Measurements from ENCODE around the gene RAP2A. TPM values are rescaled to one million over a fixed set of nuclear protein-coding genes. Genes with fewer than 3 reads are reported as not detected.

RAP2A gene
- total and polyA plus RNA-seq, 2 donors (not counting 1 experiment from before 2014, with no cell fraction given): 31.4 to 35.0 TPM

DNA sequence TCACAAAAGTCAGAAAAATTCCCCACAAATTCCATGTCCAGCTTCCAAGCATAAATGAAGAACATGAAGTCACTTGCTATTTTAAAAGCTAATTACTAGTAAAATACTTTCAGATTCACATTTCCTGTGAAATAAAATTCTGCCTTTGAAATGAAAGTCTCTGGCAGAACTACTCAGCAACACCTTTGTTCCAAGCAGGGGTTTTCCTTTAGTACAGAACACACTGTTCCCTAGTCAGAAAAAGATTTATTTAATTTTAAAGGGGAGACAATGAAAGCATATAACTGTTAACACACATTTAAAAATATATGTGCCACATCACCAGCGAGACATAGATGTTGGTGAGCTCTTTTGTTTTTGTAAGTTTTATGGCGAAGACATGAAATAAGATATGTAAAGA lies 26.4 kb upstream of the RAP2A start:
- no peaks in the 10 kb centered on the region for H4K20me1 ChIP-seq (ENCODE audit: control insufficient read depth, extremely low read depth, insufficient read depth, low read length)
- TF ChIP-seq EZH2 (IDR thresholded peaks at IDR 0.05; ENCODE audit: low read length, missing control alignments): no peak
- TF ChIP-seq, protein P1, sequence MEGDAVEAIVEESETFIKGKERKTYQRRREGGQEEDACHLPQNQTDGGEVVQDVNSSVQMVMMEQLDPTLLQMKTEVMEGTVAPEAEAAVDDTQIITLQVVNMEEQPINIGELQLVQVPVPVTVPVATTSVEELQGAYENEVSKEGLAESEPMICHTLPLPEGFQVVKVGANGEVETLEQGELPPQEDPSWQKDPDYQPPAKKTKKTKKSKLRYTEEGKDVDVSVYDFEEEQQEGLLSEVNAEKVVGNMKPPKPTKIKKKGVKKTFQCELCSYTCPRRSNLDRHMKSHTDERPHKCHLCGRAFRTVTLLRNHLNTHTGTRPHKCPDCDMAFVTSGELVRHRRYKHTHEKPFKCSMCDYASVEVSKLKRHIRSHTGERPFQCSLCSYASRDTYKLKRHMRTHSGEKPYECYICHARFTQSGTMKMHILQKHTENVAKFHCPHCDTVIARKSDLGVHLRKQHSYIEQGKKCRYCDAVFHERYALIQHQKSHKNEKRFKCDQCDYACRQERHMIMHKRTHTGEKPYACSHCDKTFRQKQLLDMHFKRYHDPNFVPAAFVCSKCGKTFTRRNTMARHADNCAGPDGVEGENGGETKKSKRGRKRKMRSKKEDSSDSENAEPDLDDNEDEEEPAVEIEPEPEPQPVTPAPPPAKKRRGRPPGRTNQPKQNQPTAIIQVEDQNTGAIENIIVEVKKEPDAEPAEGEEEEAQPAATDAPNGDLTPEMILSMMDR (conservative IDR thresholded peaks at IDR 0.05 in 1 of 2, IDR thresholded peaks at IDR 0.05 in 1 of 2; ENCODE audit: low read depth in 1 of 2, low read length in 2 of 2): no peak
- H3K79me2 ChIP-seq (ENCODE audit: control insufficient read depth, insufficient read depth, low read length): no peaks in the 10 kb centered on the region
- no peak overlapping the region for H3K4me3 ChIP-seq (replicated peaks in 1 of 4; ENCODE audit: control extremely low read depth in 1 of 4, insufficient read depth in 1 of 4, low read depth in 3 of 4, low read length in 4 of 4)
- H3K27ac ChIP-seq (ENCODE audit: insufficient read depth, low read length): no peak overlapping the region
- no peaks in the 10 kb centered on the region for H3K9me3 ChIP-seq (ENCODE audit: control insufficient read depth, insufficient read depth, low read depth, low read length)
- no peaks in the 10 kb centered on the region for H3K27me3 ChIP-seq (ENCODE audit: control insufficient read depth, insufficient read depth, low read length)
- no peak overlapping the region for H2AFZ ChIP-seq (ENCODE audit: low read length)
- H3K36me3 ChIP-seq (ENCODE audit: control insufficient read depth, insufficient read depth, low read length): no peaks in the 10 kb centered on the region
- no peaks in the 10 kb centered on the region for H3K4me1 ChIP-seq (ENCODE audit: control insufficient read depth, extremely low read depth, insufficient read depth, low read length)
- no peak overlapping the region for H3K9ac ChIP-seq (ENCODE audit: insufficient read depth, low read length)
- no peak for DNase-seq (ENCODE audit: low read depth in 2 of 2)
- no peak overlapping the region for H3K4me2 ChIP-seq (ENCODE audit: extremely low read depth, insufficient read depth, low read length)

DNA sequence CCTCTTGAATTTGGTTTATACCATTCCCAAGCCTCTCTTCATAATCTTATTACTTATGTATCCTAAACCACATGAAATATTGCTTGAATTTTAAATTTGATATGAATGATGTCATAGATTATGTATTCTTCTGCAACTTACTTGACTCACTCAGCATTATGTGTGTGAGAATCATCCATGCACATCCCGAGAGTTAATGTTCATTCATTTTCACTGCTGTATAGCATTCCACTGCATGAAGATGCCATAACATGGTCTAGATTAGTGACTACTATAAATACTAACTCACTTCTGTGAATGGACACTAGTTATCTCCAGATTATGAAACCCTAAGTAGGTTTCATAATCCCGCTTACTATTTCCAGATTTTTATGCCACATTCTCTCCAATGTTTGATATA lies 25.0 kb upstream of the RAP2A start:
- Histone ChIP-seq H3K79me2 (ENCODE audit: control insufficient read depth, insufficient read depth, low read length) (no peaks in the 10 kb centered on the region), H3K36me3 (ENCODE audit: control insufficient read depth, insufficient read depth, low read length) (no peaks in the 10 kb centered on the region), H2AFZ (ENCODE audit: low read length) (no peak overlapping the region), H3K4me3 (replicated peaks in 1 of 4; ENCODE audit: control extremely low read depth in 1 of 4, insufficient read depth in 1 of 4, low read depth in 3 of 4, low read length in 4 of 4) (no peak overlapping the region), H3K27ac (ENCODE audit: insufficient read depth, low read length) (no peak overlapping the region), H3K9ac (ENCODE audit: insufficient read depth, low read length) (no peak overlapping the region), H3K27me3 (ENCODE audit: control insufficient read depth, insufficient read depth, low read length) (no peaks in the 10 kb centered on the region), H4K20me1 (ENCODE audit: control insufficient read depth, extremely low read depth, insufficient read depth, low read length) (no peaks in the 10 kb centered on the region), H3K9me3 (ENCODE audit: control insufficient read depth, insufficient read depth, low read depth, low read length) (no peaks in the 10 kb centered on the region), H3K4me2 (ENCODE audit: extremely low read depth, insufficient read depth, low read length) (no peak overlapping the region), H3K4me1 (ENCODE audit: control insufficient read depth, extremely low read depth, insufficient read depth, low read length) (no peaks in the 10 kb centered on the region)
- DNase-seq (ENCODE audit: low read depth in 2 of 2): no peak
- TF ChIP-seq, protein P1 (conservative IDR thresholded peaks at IDR 0.05 in 1 of 2, IDR thresholded peaks at IDR 0.05 in 1 of 2; ENCODE audit: low read depth in 1 of 2, low read length in 2 of 2): no peak

DNA sequence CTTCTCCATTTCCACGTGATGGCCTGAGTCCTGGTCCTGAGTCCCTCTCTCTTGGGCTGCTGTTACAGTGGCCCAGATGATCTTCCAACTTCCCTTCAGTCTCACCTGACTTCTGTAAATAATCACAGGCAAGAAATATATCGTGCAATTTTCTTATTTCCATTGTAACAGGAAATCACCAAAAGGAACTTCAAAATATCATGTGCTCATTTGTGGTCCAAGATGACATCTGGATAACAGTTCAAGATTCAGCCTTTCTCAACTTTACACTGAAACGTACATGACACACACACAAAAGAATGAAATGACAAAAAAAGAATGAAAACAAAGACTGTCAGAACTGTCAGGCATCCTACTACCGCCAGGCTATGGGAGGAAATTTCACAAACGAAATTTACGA lies 22.0 kb upstream of the RAP2A start:
- no peak overlapping the region for H3K9ac ChIP-seq (ENCODE audit: insufficient read depth, low read length)
- H3K79me2 ChIP-seq (ENCODE audit: control insufficient read depth, insufficient read depth, low read length): no peaks in the 10 kb centered on the region
- no peak for DNase-seq (ENCODE audit: low read depth in 2 of 2)
- no peak overlapping the region for H2AFZ ChIP-seq (ENCODE audit: low read length)
- no peak for TF ChIP-seq EZH2 (IDR thresholded peaks at IDR 0.05; ENCODE audit: low read length, missing control alignments)
- TF ChIP-seq, protein P1 (conservative IDR thresholded peaks at IDR 0.05 in 1 of 2, IDR thresholded peaks at IDR 0.05 in 1 of 2; ENCODE audit: low read depth in 1 of 2, low read length in 2 of 2): no peak
- no peaks in the 10 kb centered on the region for H3K27me3 ChIP-seq (ENCODE audit: control insufficient read depth, insufficient read depth, low read length)
- no peaks in the 10 kb centered on the region for H3K36me3 ChIP-seq (ENCODE audit: control insufficient read depth, insufficient read depth, low read length)
- no peaks in the 10 kb centered on the region for H3K4me1 ChIP-seq (ENCODE audit: control insufficient read depth, extremely low read depth, insufficient read depth, low read length)
- H3K27ac ChIP-seq (ENCODE audit: insufficient read depth, low read length): no peak overlapping the region
- no peaks in the 10 kb centered on the region for H4K20me1 ChIP-seq (ENCODE audit: control insufficient read depth, extremely low read depth, insufficient read depth, low read length)
- H3K4me3 ChIP-seq (replicated peaks in 1 of 4; ENCODE audit: control extremely low read depth in 1 of 4, insufficient read depth in 1 of 4, low read depth in 3 of 4, low read length in 4 of 4): no peak overlapping the region
- H3K4me2 ChIP-seq (ENCODE audit: extremely low read depth, insufficient read depth, low read length): no peak overlapping the region
- H3K9me3 ChIP-seq (ENCODE audit: control insufficient read depth, insufficient read depth, low read depth, low read length): no peaks in the 10 kb centered on the region
